ENCODE results near the gene TFCP2L1. TPM values are rescaled to one million over a fixed set of nuclear protein-coding genes. Genes with fewer than 3 reads are reported as not detected.

Gene TFCP2L1
- total RNA-seq, 1 donor from 2014 or later: 0.86 TPM

DNA sequence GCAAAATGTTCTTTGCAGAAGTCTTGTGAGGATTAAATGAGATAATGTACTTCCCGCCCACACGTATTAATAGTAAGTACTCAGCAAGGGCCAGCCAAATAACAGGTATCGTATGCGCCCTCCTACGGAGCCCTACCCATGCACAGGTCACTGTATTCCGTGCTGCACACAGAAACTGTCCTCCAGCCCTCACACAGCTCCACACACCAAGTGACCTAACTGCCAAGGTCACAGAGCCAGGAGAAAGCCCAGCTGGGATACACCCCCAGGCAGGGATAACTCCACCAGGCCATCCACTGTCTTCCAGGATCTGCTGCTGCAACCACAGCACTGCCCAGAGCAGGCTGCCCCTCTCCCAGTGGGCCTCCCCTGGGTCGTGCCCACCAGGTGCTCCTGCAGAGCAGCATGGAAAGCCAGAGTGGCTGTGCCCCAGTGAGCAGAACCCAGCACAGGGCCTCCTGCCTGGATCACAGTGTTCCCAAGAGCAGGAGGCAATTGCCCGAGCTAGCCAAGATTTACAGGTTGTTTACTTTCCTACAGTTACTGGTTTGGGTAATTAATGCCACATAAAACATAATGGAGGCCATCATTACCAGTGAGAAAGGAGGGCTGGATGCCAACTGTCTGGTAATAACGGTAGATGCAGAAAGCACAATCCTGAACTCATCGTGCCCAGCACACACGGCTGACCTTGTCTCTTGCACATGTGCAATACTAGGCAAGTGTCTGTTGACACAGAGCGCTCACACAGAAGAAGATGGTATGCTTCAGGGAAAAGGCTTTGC is 24.4 kb downstream of the TFCP2L1 start:
- Mint-ChIP-seq H3K27me3 (peaks cover 26% of the 10 kb centered on the region), H3K36me3 (ENCODE audit: insufficient read depth) (no peaks in the 10 kb centered on the region), H3K4me1 (ENCODE audit: low read depth) (no peaks in the 10 kb centered on the region), H3K4me3 (ENCODE audit: low read depth) (no peak overlapping the region), H3K27ac (no peak overlapping the region), H3K9me3 (ENCODE audit: low read depth) (peaks cover 3% of the 10 kb centered on the region)
- no peak for DNase-seq (ENCODE audit: low spot score, unreplicated experiment)
- TF ChIP-seq, protein P1, sequence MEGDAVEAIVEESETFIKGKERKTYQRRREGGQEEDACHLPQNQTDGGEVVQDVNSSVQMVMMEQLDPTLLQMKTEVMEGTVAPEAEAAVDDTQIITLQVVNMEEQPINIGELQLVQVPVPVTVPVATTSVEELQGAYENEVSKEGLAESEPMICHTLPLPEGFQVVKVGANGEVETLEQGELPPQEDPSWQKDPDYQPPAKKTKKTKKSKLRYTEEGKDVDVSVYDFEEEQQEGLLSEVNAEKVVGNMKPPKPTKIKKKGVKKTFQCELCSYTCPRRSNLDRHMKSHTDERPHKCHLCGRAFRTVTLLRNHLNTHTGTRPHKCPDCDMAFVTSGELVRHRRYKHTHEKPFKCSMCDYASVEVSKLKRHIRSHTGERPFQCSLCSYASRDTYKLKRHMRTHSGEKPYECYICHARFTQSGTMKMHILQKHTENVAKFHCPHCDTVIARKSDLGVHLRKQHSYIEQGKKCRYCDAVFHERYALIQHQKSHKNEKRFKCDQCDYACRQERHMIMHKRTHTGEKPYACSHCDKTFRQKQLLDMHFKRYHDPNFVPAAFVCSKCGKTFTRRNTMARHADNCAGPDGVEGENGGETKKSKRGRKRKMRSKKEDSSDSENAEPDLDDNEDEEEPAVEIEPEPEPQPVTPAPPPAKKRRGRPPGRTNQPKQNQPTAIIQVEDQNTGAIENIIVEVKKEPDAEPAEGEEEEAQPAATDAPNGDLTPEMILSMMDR (IDR thresholded peaks at IDR 0.05; ENCODE audit: unreplicated experiment): no peak

DNA sequence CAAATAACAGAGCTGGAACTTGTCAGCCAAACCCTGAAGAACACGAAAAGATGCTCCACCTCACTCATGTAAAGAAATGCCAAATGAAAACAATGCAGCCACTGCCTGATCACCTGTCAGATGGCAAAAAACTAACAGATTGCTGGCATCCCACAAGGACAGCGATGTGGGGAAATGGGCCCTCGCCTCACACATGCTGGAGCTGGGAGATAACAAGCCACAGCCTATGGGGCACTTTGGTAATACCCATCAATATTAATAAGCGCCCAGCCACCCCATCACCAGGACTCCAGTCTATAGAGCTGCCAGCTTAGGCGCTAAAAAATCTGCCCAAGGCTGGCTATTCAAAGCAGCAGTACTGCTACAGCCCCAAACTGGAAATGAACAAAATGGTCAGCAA is 27.0 kb downstream of the TFCP2L1 start:
- no peak overlapping the region for H3K4me3 Mint-ChIP-seq (ENCODE audit: low read depth)
- H3K27ac Mint-ChIP-seq: no peak overlapping the region
- H3K9me3 Mint-ChIP-seq (ENCODE audit: low read depth): peaks cover 3% of the 10 kb centered on the region
- H3K36me3 Mint-ChIP-seq (ENCODE audit: insufficient read depth): no peaks in the 10 kb centered on the region
- DNase-seq (ENCODE audit: low spot score, unreplicated experiment): no peak
- no peaks in the 10 kb centered on the region for H3K4me1 Mint-ChIP-seq (ENCODE audit: low read depth)
- TF ChIP-seq, protein P1 (IDR thresholded peaks at IDR 0.05; ENCODE audit: unreplicated experiment): no peak
- peaks cover 26% of the 10 kb centered on the region for H3K27me3 Mint-ChIP-seq

DNA sequence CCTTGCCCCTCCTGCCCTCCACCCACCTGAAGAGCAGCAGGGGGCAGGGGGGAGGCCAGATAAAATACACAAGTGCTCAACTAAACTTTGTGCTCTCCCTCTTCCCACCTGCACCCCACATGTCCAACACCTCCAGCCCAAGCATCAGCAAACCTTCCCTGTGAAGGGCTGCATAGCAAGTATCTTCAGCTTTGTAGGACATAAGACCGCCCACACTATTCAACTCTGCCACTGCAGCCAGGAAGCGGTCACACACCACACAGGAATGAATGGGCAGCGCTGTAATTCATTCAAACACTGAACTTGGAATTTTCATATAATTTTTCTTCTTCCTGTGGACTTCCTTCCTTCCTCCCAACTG is 27.5 kb downstream of the TFCP2L1 start:
- peaks cover 28% of the 10 kb centered on the region for H3K27me3 Mint-ChIP-seq
- no peaks in the 10 kb centered on the region for H3K36me3 Mint-ChIP-seq (ENCODE audit: insufficient read depth)
- no peak overlapping the region for H3K4me3 Mint-ChIP-seq (ENCODE audit: low read depth)
- no peak for DNase-seq (ENCODE audit: low spot score, unreplicated experiment)
- H3K4me1 Mint-ChIP-seq (ENCODE audit: low read depth): no peaks in the 10 kb centered on the region
- TF ChIP-seq, protein P1 (IDR thresholded peaks at IDR 0.05; ENCODE audit: unreplicated experiment): no peak
- H3K9me3 Mint-ChIP-seq (ENCODE audit: low read depth): peaks cover 3% of the 10 kb centered on the region
- H3K27ac Mint-ChIP-seq: no peak overlapping the region

DNA sequence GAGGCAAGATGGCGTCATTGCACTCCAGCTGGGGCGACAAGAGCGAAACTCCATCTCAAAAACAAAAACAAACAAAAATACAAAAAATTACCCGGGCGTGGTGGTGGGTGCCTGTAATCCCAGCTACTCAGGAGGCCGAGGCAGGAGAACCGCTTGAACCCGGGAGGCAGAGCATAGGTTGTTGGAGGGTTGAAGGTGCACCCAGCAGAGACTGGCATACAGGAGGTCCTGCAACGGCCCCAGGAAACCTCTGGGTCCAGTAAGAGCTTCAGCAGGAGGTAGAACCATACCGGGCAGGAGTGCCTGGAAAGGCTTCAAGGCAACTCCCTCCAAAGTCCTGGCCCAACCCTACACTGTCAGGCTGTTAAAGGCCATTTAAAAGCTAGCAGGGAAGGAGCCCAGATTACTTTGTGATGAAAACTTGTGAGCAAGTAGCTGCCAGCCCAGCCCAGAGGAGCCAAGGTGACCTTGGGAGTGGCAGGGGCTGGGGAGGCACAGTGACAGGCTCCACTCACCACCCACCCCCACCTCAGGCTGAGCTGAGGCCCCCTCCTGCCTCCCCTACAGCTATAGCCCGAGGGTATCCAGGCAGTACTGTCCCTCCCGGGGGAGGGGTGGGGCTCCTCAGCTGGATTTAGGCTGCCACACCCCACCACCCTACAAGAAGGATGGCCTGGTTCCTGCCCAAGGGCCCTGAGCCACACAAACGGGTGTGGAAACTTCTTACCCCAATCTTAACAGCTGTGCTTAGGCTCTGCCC is 28.1 kb downstream of the TFCP2L1 start:
- TF ChIP-seq, protein P1 (IDR thresholded peaks at IDR 0.05; ENCODE audit: unreplicated experiment): no peak
- Mint-ChIP-seq H3K36me3 (ENCODE audit: insufficient read depth) (no peaks in the 10 kb centered on the region), H3K9me3 (ENCODE audit: low read depth) (peaks cover 3% of the 10 kb centered on the region), H3K27me3 (peaks cover 33% of the 10 kb centered on the region), H3K4me3 (ENCODE audit: low read depth) (no peak overlapping the region), H3K4me1 (ENCODE audit: low read depth) (no peaks in the 10 kb centered on the region), H3K27ac (no peak overlapping the region)
- no peak for DNase-seq (ENCODE audit: low spot score, unreplicated experiment)

DNA sequence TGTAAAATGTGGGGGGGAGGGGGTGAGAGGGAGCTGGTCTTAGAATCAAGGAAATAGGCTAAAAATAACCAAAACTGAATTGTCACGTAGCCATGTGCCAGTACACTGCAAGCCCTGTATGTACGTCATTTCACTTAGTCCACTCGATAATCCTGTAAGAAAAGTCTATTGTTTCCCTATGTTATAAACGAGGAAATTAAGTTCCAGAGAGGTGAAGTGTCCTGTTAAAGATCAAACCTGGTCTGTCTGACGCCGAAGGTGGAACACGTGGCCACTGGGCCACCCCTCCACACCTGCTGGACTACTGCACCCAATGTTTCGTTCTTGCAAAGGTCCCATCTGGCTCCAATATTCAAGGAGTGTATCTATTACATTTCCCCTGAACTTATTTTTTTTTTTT is 29.6 kb downstream of the TFCP2L1 start:
- Mint-ChIP-seq H3K27me3 (peaks cover 29% of the 10 kb centered on the region), H3K4me1 (ENCODE audit: low read depth) (no peaks in the 10 kb centered on the region), H3K36me3 (ENCODE audit: insufficient read depth) (no peaks in the 10 kb centered on the region), H3K4me3 (ENCODE audit: low read depth) (no peak overlapping the region), H3K27ac (no peak overlapping the region), H3K9me3 (ENCODE audit: low read depth) (peaks cover 3% of the 10 kb centered on the region)
- TF ChIP-seq, protein P1 (IDR thresholded peaks at IDR 0.05; ENCODE audit: unreplicated experiment): no peak
- DNase-seq (ENCODE audit: low spot score, unreplicated experiment): no peak

Measured in progenitor cell of endocrine pancreas (in vitro differentiated cells).